H1 (cell line): ENCODE data around the gene SFRP5. TPM values are rescaled to one million over a fixed set of nuclear protein-coding genes. Genes with fewer than 3 reads are reported as not detected.
A peak's percentile ranks its signal among the peaks of the same experiment; 100 is the strongest.

Source experiments
- CTCF ChIA-PET: fragments of 300-600 bp; sonication (Branson Sonifier 250); formaldehyde crosslinking; loops from one replicate; lab custom pipeline; 2021; ENCODE audit not compliant: partially characterized antibody; lab: Charles Lee
- POLR2A ChIA-PET: fragments of 300-600 bp; sonication (Branson Sonifier 250); formaldehyde crosslinking; loops from one replicate; lab custom pipeline; 2021; ENCODE audit warnings: inconsistent platforms; ENCODE audit not compliant: partially characterized antibody; lab: Charles Lee
- DNase-seq, 2 experiments: peaks; one replicate each; pipeline versions ENCODE4 v3.0.0 to v3.0.0-alpha.2; 2010 to 2022; ENCODE audit warnings: low spot score in 2 of 2, low read depth in 1 of 2, mixed read lengths in 1 of 2
- FAIRE-seq: peaks from 2 replicates; lab custom pipeline; 2011; peaks lifted over from hg19 to GRCh38; lab: Jason Lieb, UNC
- H2AFZ ChIP-seq: 2 replicates; pipeline ENCODE4 v1.8.1; 2012; ENCODE audit warnings: low read length, inconsistent platforms
- H2AK5ac ChIP-seq: 2 replicates; pipeline ENCODE4 v1.6.1; 2013; ENCODE audit warnings: low read depth, low read length
- H2BK120ac ChIP-seq: replicated peaks from 2 replicates; pipeline ENCODE3; 2013; ENCODE audit warnings: low read depth, low read length, inconsistent platforms
- H2BK12ac ChIP-seq: 2 replicates; pipeline ENCODE4 v1.6.1; 2013; ENCODE audit warnings: low read depth, low read length
- H2BK15ac ChIP-seq: 2 replicates; pipeline ENCODE4 v1.6.1; 2013; ENCODE audit warnings: low read length
- H2BK20ac ChIP-seq: 2 replicates; pipeline ENCODE4 v1.6.1; 2013; ENCODE audit warnings: low read length
- H2BK5ac ChIP-seq: 2 replicates; pipeline ENCODE4 v1.6.1; 2013; ENCODE audit warnings: low read depth, low read length
- H3K14ac ChIP-seq: 2 replicates; pipeline ENCODE4 v1.6.1; 2013; ENCODE audit warnings: inconsistent platforms; ENCODE audit not compliant: insufficient read length
- H3K18ac ChIP-seq: 2 replicates; pipeline ENCODE4 v1.6.1; 2013; ENCODE audit warnings: low read length; ENCODE audit errors: extremely low read depth
- H3K23ac ChIP-seq: 2 replicates; pipeline ENCODE4 v1.6.1; 2013; ENCODE audit warnings: inconsistent platforms; ENCODE audit not compliant: insufficient read length
- H3K23me2 ChIP-seq: 2 replicates; pipeline ENCODE4 v1.6.1; 2013; ENCODE audit warnings: low read depth, low read length
- H3K27ac ChIP-seq: 2 replicates; pipeline ENCODE4 v1.6.1; 2011; ENCODE audit warnings: low read depth, low read length, inconsistent platforms
- H3K27me3 ChIP-seq, 4 experiments: replicated peaks in 1 of 4; 1 replicate in 1 of 4; 2 replicates in 3 of 4; pipeline versions ENCODE4 v1.6.1 to v1.8.1; 2011 to 2013; ENCODE audit warnings: low read length in 3 of 4, mild to moderate bottlenecking in 3 of 4, inconsistent platforms in 2 of 4, mixed read lengths in 2 of 4, moderate library complexity in 1 of 4; ENCODE audit not compliant: control insufficient read depth in 3 of 4, insufficient read depth in 3 of 4; ENCODE audit errors: extremely low read depth in 1 of 4
- H3K36me3 ChIP-seq, 4 experiments: 2 replicates each; pipeline versions ENCODE4 v1.6.1 to v1.8.1; 2011 to 2013; ENCODE audit warnings: mild to moderate bottlenecking in 4 of 4, low read length in 3 of 4, moderate library complexity in 2 of 4, control low read depth in 1 of 4, inconsistent platforms in 1 of 4; ENCODE audit not compliant: insufficient read depth in 4 of 4, control insufficient read depth in 2 of 4
- H3K4ac ChIP-seq: replicated peaks from 2 replicates; pipeline ENCODE3; 2013; ENCODE audit warnings: low read length, low read depth, mixed read lengths, inconsistent platforms; ENCODE audit not compliant: insufficient read length
- H3K4me1 ChIP-seq, 4 experiments: replicated peaks in 1 of 4; 1 replicate in 1 of 4; 2 replicates in 3 of 4; pipeline versions ENCODE4 v1.6.1 to v1.8.1; 2011 to 2013; ENCODE audit warnings: low read length in 3 of 4, inconsistent platforms in 2 of 4, mixed read lengths in 1 of 4; ENCODE audit not compliant: insufficient read depth in 4 of 4, control insufficient read depth in 3 of 4
- H3K4me2 ChIP-seq, 2 experiments: 2 replicates each; pipeline versions ENCODE4 v1.6.1 to v1.8.1; 2011 to 2013; ENCODE audit warnings: low read depth in 2 of 2, low read length in 2 of 2, control low read depth in 1 of 2, inconsistent platforms in 1 of 2, mild to moderate bottlenecking in 1 of 2; ENCODE audit not compliant: insufficient read depth in 1 of 2
- H3K4me3 ChIP-seq, 4 experiments: fragments of 200-600, 300-600 bp in 1 of 4; sonication (generic), shearing (Covaris generic), sonication (Bioruptor Twin) in 1 of 4; 2 replicates each; pipeline versions ENCODE4 v1.5.1 to v1.8.1; 2011 to 2016; ENCODE audit warnings: low read length in 4 of 4, low read depth in 3 of 4, control low read depth in 2 of 4, inconsistent platforms in 2 of 4, mild to moderate bottlenecking in 2 of 4, mixed read lengths in 1 of 4, moderate library complexity in 1 of 4; ENCODE audit not compliant: insufficient read depth in 2 of 4; ENCODE audit errors: extremely low read depth in 1 of 4
- H3K56ac ChIP-seq: replicated peaks from 2 replicates; pipeline ENCODE3; 2013; ENCODE audit warnings: low read depth, mild to moderate bottlenecking, mixed read lengths, low read length, inconsistent platforms; ENCODE audit not compliant: insufficient read length
- H3K79me1 ChIP-seq: 2 replicates; pipeline ENCODE4 v1.6.1; 2013; ENCODE audit warnings: low read depth, low read length, control low read depth
- H3K79me2 ChIP-seq, 2 experiments: 2 replicates each; pipeline versions ENCODE4 v1.6.1 to v1.8.1; 2012 to 2013; ENCODE audit warnings: low read length in 2 of 2, mild to moderate bottlenecking in 2 of 2, inconsistent platforms in 1 of 2; ENCODE audit not compliant: insufficient read depth in 2 of 2, control insufficient read depth in 1 of 2
- H3K9ac ChIP-seq, 4 experiments: replicated peaks in 1 of 4; 1 replicate in 1 of 4; 2 replicates in 3 of 4; pipeline versions ENCODE4 v1.6.1 to v1.8.1; 2011 to 2013; ENCODE audit warnings: low read depth in 3 of 4, low read length in 3 of 4, control low read depth in 2 of 4, mild to moderate bottlenecking in 2 of 4, moderate library complexity in 2 of 4, inconsistent platforms in 1 of 4; ENCODE audit errors: extremely low read depth in 1 of 4
- H3K9me3 ChIP-seq, 2 experiments: 2 replicates each; pipeline versions ENCODE4 v1.6.1 to v1.8.1; 2012 to 2013; ENCODE audit warnings: mild to moderate bottlenecking in 2 of 2, moderate library complexity in 2 of 2, control low read depth in 1 of 2, inconsistent platforms in 1 of 2, low read depth in 1 of 2, low read length in 1 of 2, mixed read lengths in 1 of 2; ENCODE audit not compliant: insufficient read depth in 2 of 2
- H4K20me1 ChIP-seq, 2 experiments: replicated peaks in 1 of 2; 2 replicates each; pipeline versions ENCODE3 to v1.8.1; 2011 to 2013; ENCODE audit warnings: inconsistent platforms in 2 of 2, low read length in 2 of 2, mild to moderate bottlenecking in 1 of 2; ENCODE audit not compliant: insufficient read depth in 2 of 2, control insufficient read depth in 1 of 2
- H4K5ac ChIP-seq: 2 replicates; pipeline ENCODE4 v1.6.1; 2013; ENCODE audit warnings: low read length, low read depth, mixed read lengths, inconsistent platforms; ENCODE audit not compliant: insufficient read length
- H4K8ac ChIP-seq: 2 replicates; pipeline ENCODE4 v1.8.0; 2013; ENCODE audit warnings: mild to moderate bottlenecking, moderate library complexity, low read length, inconsistent platforms; ENCODE audit not compliant: insufficient read depth; ENCODE audit errors: extremely low read depth
- H4K91ac ChIP-seq: replicated peaks from 2 replicates; pipeline ENCODE3; 2013; ENCODE audit warnings: low read length, mixed read lengths, inconsistent platforms; ENCODE audit not compliant: insufficient read length
- ATF2 ChIP-seq: IDR thresholded peaks from 2 replicates; pipeline ENCODE4 v1.6.1; 2012; ENCODE audit warnings: low read length, inconsistent platforms
- ATF3 ChIP-seq: IDR thresholded peaks from 2 replicates; pipeline ENCODE4 v1.6.1; 2011; ENCODE audit warnings: low read depth, mild to moderate bottlenecking, low read length; ENCODE audit not compliant: insufficient read depth
- GABPA ChIP-seq: IDR thresholded peaks from 2 replicates; pipeline ENCODE4 v1.6.1; 2011; ENCODE audit warnings: mild to moderate bottlenecking, low read length, moderate library complexity, borderline replicate concordance; ENCODE audit not compliant: insufficient read depth
- POLR2AphosphoS5 ChIP-seq: IDR thresholded peaks from 2 replicates; pipeline ENCODE4 v1.6.1; 2011; ENCODE audit warnings: low read depth, low read length
- RAD21 ChIP-seq, 2 experiments: IDR thresholded peaks in 1 of 2; conservative IDR thresholded peaks in 1 of 2; 2 replicates each; pipeline ENCODE4 v1.6.1; 2011; ENCODE audit warnings: low read depth in 2 of 2, low read length in 2 of 2, improper control_type of control experiment in 1 of 2, inconsistent platforms in 1 of 2, mild to moderate bottlenecking in 1 of 2, moderate library complexity in 1 of 2
- RBBP5 ChIP-seq: IDR thresholded peaks from 2 replicates; pipeline ENCODE4 v1.7.1; 2012; ENCODE audit warnings: low read depth, mild to moderate bottlenecking, inconsistent platforms, low read length, moderate library complexity, borderline replicate concordance
- SIRT6 ChIP-seq: IDR thresholded peaks from one replicate; pipeline ENCODE4 v1.7.1; 2012; ENCODE audit warnings: low read length, inconsistent platforms
- SRF ChIP-seq: IDR thresholded peaks from 2 replicates; pipeline ENCODE4 v1.6.1; 2011; ENCODE audit warnings: mild to moderate bottlenecking, low read depth, low read length, moderate library complexity
- USF2 ChIP-seq: IDR thresholded peaks from 2 replicates; pipeline ENCODE4 v1.6.1; 2011; ENCODE audit warnings: low read length, improper control_type of control experiment
- WGBS, 2 experiments: shearing (Covaris generic) in 1 of 2; methylation state at CpG; one replicate each; pipeline versions ENCODE4 v1.1.6 to v1.1.7; 2013 to 2015; ENCODE audit warnings: low lambda C conversion rate in 2 of 2, mixed read lengths in 2 of 2, inconsistent platforms in 1 of 2, low coverage in 1 of 2, missing lambda C conversion rate in 1 of 2; ENCODE audit not compliant: insufficient replicate concordance in 2 of 2, insufficient coverage in 1 of 2, insufficient read length in 1 of 2; ENCODE audit errors: extremely low coverage in 1 of 2, missing lambda C conversion rate in 1 of 2; 5-methylcytosine and 5-hydroxymethylcytosine counted together
- polyA plus RNA-seq, 7 experiments: library from polyadenylated mRNA; depleted of rRNA in 3 of 7; stranded (reverse) in 5 of 7; unstranded in 2 of 7; fragments of >200 nt in 5 of 7; fragments of 200-250 nt in 2 of 7; gene quantifications; 1 replicate in 5 of 7; 2 replicates in 1 of 7; 4 replicates in 1 of 7; pipeline versions ENCODE4 v1.2.1 to v1.2.3, GENCODE V29; 2011 to 2013; ENCODE audit warnings: missing spikeins in 2 of 7, mixed read lengths in 2 of 7
- total RNA-seq: library from RNA; stranded (reverse); fragmentation: NEBNext Ultra II Directional; extraction: Animal tissue kit (Norgen Biotek cat#: 25700); gene quantifications from 2 replicates; pipeline ENCODE4 v1.2.1, GENCODE V29; 2021

Gene SFRP5
- total and polyA plus RNA-seq, 2 of the 8 experiments (the other 6 are each of a cell fraction or from before 2014, with no cell fraction given) = 3.9 to 5.9 TPM

GRCh38 chr10:97773096-97773495 is 1.3 kb upstream of the SFRP5 start:
- Histone ChIP-seq H2BK20ac (no peak overlapping the region), H3K4me2 (peak overlapping the region; percentile 2 to 87; a peak in 1 of 4 replicates), H3K27me3 (peaks cover 14 to 51% (median 40%) of the 10 kb centered on the region in 4 experiments), H4K91ac (no peak overlapping the region), H3K4ac (no peak overlapping the region), H2BK12ac (no peak overlapping the region), H2BK5ac (no peak overlapping the region), H3K56ac (no peak overlapping the region), H2BK120ac (no peak overlapping the region), H4K20me1 (no peaks in the 10 kb centered on the region), H3K9ac (no peak overlapping the region), H3K18ac (no peak overlapping the region), H2AFZ (no peak overlapping the region), H3K4me1 (peaks cover 2 to 10% (median 7%) of the 10 kb centered on the region in 4 experiments; a peak in 6 of 7 replicates), H3K23me2 (peaks cover 15% of the 10 kb centered on the region; the same call in 1 of the 2 replicates), H4K5ac (no peak overlapping the region), H3K79me1 (no peaks in the 10 kb centered on the region; the same call in 1 of the 2 replicates), H2BK15ac (no peak overlapping the region), H3K23ac (no peak overlapping the region), H4K8ac (no peak overlapping the region), H3K4me3 (no peak overlapping the region), H3K79me2 (no peaks in the 10 kb centered on the region), H2AK5ac (no peak overlapping the region), H3K36me3 (no peaks in the 10 kb centered on the region), H3K27ac (no peak overlapping the region), H3K14ac (no peak overlapping the region), H3K9me3 (no peaks in the 10 kb centered on the region)
- POLR2A ChIA-PET = interaction anchor here (1.2 to 1.3 kb wide), 2 partner anchors 24 to 86 kb away, joined by 3 to 6 read pairs; partner anchors contain the start of gene AVPI1
- FAIRE-seq (no peak), DNase-seq (no peak)
- CTCF ChIA-PET = interaction anchor here (1.1 to 4.1 kb wide), 8 partner anchors 8 to 272 kb away, joined by 3 to 30 read pairs (median 6); no protein-coding TSS in a partner anchor
- 50% methylated on average over 1 of the region's 1 CpG; no CpG with 5 or more reads in 1 of the 2 experiments for WGBS, 2 experiments
- TF ChIP-seq POLR2AphosphoS5 (no peak), ATF2 (no peak), SRF (no peak), RBBP5 (no peak), RAD21 (IDR thresholded peaks at IDR 0.05 in 1 of 2, conservative IDR thresholded peaks at IDR 0.05 in 1 of 2; ENCODE audit: low read depth in 2 of 2, low read length in 2 of 2) (no peak), USF2 (no peak), ATF3 (no peak), GABPA (no peak), SIRT6 (no peak)
